T47D (cell line): ENCODE data around the gene CDX2.
A peak's percentile ranks its signal among the peaks of the same experiment; 100 is the strongest.
"Not testable (repeated sequence)": the region's sequence is repeated elsewhere in the genome, so short reads cannot be mapped to it uniquely, and the experiment has no call there.

Source experiments
- DNase-seq, 2 experiments: peaks; one replicate each; pipeline versions ENCODE4 v3.0.0 to v3.0.0-alpha.2; 2011 to 2012; ENCODE audit warnings: low read depth in 1 of 2, low spot score in 1 of 2
- JUND ChIP-seq: IDR thresholded peaks from 2 replicates; pipeline ENCODE4 v1.6.1; 2012; ENCODE audit warnings: low read depth
- in situ Hi-C: cut with HindIII; loops from 2 replicates; pipeline ENCODE4 v1.10.0; 2016; ENCODE audit warnings: low sequenced_read_pairs, low pct_unique_long_range_greater_than_20kb

The CDX2 gene

DNA sequence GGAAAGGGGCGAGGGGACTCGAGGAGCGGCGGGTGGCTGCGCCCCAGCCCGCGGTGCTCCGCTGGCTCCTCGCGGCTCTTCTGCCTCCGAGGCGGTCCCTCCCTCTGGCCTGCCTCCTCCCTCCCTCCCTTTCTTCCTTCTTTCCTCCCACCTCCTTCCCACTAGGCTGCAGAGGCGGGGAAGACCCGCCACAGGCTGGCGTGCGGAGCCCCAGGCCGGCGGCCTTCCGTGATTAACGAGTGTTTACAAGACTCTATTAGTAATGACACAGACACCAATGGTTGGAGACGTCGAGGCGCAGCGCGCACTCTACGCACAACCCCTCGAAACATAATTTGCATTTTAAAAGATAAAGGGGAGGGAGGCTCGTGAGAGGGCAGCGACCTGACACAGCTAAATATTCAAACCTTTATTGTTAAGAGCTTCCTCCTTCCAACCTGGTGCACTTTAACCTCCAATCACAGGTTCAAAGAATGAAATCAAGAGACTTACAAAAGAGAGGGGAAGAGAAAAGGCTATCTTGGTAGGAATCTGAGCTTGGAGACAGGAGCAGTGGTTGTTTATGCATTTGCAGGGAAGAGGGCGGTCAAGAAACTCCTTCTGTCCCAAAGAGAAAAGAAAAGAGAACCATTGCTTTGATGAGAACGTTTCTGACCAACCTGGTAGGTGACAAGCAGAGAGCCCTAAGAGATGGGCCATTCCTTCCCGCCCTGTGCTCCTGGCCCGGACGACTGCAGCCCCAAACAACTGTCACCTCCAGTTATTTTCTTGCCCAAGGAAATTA, at the start of gene CDX2:
Gene CDX2 (minus strand): TSS at position 234 of the 784 bp plus-strand sequence. CDS start 309 bp downstream, outside the sequence.
- no peak for DNase-seq
- TF ChIP-seq JUND = no peak
- in situ Hi-C loops = no loop called here

DNA sequence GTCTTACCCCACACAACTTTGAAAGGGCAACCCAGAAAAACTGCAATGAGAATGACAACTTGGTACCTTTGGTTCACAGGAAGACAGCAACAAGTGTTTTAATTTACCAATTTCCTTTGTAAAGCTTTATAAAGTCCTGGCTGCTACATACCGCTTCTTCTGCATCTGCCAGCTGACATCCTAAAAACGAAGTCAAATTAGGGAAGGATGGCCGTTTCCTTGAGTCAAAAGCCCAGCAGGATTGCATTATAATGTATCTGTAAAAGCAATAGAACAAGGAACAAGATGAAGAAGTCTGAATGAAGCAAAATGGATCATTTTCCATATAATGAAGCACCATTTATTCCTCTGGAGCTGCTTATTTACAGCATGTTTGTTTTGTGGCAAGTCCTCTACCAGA, 45.2 kb upstream of the CDX2 start:
- no peak for DNase-seq
- in situ Hi-C loops = no loop called here
- no peak for TF ChIP-seq JUND

DNA sequence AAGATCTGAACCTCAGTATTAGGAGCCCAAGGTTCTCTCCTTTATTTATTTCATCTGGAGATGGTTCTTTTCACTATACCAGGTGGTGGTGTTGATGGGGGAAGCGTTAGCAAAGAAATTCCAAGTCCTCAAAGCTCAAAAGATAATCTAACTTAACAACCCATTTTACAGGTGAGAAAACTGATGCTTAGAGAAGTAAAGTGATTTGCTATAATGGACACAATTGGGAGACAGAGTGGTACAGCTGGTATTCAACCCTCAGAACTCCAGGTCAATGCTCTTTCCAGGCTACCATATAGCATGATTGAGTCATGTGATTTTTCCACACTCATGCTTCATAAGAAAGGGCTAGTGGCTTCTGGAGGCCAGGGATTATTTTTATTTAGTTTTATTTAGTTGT, 44.4 kb upstream of the CDX2 start:
- in situ Hi-C loops = no loop called here
- no peak for DNase-seq
- TF ChIP-seq JUND = no peak

DNA sequence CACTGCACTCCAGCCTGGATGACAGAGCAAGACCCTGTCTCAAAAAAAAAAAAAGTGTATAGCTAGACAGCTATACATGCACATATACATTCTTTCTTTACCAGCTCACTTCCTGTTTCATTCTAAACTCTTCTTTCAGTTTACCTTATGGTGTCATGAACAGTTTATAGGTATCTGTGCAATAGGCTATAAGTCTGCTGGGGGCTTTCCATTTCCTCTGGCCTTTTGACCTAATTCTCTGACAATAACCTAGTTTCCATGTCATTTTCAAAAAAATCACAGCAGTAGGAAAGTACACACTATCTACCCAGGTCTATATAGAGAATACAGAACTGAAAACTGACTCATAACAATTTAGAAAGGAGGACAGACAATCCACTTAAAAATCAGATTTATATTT, 43.8 kb upstream of the CDX2 start:
- no peak for TF ChIP-seq JUND
- DNase-seq = no peak
- in situ Hi-C loops = no loop called here

DNA sequence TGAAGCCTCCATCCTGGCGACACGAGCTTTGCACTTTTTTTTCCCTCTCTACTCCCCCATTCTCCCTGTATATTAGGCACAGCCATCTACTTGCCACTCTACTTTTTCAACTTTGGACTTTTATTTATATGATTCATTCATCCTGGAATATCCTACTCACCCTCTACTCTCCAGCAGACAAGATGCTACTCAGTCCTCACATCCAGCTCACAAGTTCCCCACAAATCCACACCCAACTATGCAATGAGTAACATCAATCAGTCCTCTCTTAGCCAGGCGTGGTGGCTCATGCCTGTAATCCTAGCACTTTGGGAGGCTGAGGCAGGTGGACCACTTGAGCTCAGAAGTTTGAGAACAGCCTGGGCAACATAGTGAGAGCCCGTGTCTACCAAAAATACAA, 43.3 kb upstream of the CDX2 start:
- in situ Hi-C loops = no loop called here
- no peak for TF ChIP-seq JUND
- DNase-seq = no peak

GRCh38 chr13:28010046-28010445, 40.9 kb upstream of the CDX2 start:
- TF ChIP-seq JUND = no peak
- in situ Hi-C loops = no loop called here

DNA sequence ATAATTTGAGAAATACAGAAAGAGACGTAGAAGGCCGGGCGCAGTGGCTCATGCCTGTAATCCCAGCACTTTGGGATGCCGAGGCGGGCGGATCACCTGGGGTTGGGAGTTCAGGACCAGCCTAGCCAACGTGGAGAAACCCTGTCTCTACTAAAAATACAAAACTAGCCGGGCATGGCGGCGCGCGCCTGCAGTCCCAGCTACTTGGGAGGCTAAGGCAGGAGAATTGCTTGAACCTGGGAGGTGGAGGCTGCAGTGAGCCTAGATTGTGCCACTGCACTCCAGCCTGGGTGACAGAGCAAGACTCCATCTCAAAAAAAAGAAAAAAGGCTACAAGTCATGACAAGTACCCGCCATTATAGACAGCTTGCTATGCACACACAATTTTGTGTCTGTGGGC, 35.9 kb upstream of the CDX2 start:
- DNase-seq, in situ Hi-C loops: not testable (repeated sequence)

More at GRCh38 chr13:28010046-28010445, 40.9 kb upstream of the CDX2 start:
- DNase-seq = no peak

GRCh38 chr13:28002886-28003698, 34.0 kb upstream of the CDX2 start:
- in situ Hi-C loops = no loop called here
- no peak for TF ChIP-seq JUND
- no peak for DNase-seq

GRCh38 chr13:28001837-28002473, 32.8 kb upstream of the CDX2 start:
- no peak for DNase-seq
- no peak for TF ChIP-seq JUND

DNA sequence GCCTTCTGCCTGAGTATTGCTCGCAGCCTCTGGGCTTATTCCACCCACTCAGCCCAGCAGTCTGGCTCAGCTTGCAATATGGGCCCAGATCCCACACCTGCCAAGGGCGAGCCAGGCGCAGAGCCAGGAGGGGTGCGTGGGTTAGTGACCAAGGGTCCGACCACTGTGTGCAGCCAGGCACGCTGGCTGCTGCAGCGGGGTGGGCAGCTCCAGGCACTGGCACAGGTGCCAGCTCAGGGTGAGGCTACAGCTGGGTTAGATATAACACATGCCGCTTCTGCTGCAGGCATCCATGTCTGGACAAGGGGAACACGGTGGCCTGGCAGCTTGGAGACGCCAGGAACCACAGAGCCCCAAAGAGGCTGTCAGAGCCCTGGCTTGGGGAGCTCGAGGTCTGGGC, 31.9 kb upstream of the CDX2 start:
- no peak for TF ChIP-seq JUND
- no peak for DNase-seq
- in situ Hi-C loops = no loop called here

More at GRCh38 chr13:28001837-28002473, 32.8 kb upstream of the CDX2 start:
- in situ Hi-C loops = no loop called here

DNA sequence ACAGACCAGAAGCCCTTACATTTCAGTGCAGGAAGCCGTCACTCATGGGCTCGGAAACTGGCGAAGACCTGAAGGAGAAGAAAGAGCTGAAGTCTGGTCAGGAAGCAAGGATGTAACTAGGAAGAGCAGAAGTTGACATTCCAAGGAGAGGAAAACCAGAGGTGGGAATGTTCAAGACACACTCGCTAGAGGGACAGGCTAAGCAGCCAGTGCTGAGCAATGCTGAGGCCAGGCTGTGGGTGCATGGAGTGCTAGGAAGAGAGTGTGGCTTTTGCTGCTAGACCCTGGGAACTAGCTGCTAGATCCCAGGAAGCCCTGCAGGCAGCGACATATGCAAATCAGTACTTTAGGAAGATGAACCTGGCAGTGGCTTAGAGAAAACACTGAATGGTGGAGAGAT, 31.5 kb upstream of the CDX2 start:
- no peak for TF ChIP-seq JUND
- in situ Hi-C loops = no loop called here
- DNase-seq = no peak

DNA sequence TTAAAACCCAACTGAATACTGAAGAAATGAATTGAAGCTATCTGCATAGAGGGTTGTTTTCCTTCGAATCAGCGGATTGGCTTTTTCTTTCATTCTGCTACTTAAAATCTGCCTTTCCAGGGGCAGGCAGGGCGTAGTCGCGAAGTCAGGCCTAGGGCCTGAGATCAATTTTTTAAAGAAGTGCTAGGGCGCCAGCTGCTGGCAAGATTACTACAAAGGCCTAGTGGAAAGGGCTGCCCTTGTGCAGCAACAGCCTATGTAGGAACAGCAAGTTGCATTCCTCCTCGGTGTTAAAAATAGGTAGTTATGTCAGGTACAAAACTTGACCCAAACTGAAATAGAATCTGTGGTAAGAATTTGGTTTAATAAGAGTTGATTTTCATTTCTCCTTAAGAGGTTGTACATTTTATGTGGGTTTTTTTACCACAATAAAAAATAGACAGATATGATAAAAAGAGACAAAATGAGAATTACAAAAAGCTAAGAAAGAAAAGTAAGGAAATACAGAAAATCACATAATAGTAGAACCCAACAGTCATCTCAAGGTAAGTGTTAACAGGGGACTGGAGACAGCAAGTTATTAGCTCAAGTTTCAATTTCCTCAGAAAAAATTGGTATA, 28.9 kb upstream of the CDX2 start:
- in situ Hi-C loops = no loop called here
- no peak for TF ChIP-seq JUND
- peak in 1 of 2 experiments; percentile 71 for DNase-seq
